Activated CD8-positive, alpha-beta T cell treated with anti-CD3 and anti-CD28 coated beads for 36 hours (primary cell): ENCODE measurements around the gene ERBB4. TPM values are rescaled to one million over a fixed set of nuclear protein-coding genes. Genes with fewer than 3 reads are reported as not detected.

Experiments used
- ATAC-seq: fragments of 200-7000 bp; cut with Tn5 transposase; one replicate; pipeline ENCODE4 v1.10.0; 2021; ENCODE audit warnings: mild to moderate bottlenecking, moderate library complexity
- CTCF ChIA-PET: fragments of 350-600 bp; sonication (Branson Sonifier 250); formaldehyde crosslinking; loops from one replicate; lab custom pipeline; 2021; ENCODE audit warnings: antibody characterized with exemption; lab: Charles Lee
- POLR2A ChIA-PET: fragments of 350-600 bp; sonication (Branson Sonifier 250); formaldehyde crosslinking; loops from one replicate; lab custom pipeline; 2021; ENCODE audit warnings: antibody characterized with exemption; lab: Charles Lee
- DNase-seq: peaks from one replicate; pipeline ENCODE4 v3.0.0-alpha.2; 2020
- H3K27ac Mint-ChIP-seq: one replicate; pipeline ENCODE4 v1.8.0; 2021; ENCODE audit warnings: mild to moderate bottlenecking, mixed read lengths
- H3K27me3 Mint-ChIP-seq: one replicate; pipeline ENCODE4 v1.8.0; 2021; ENCODE audit warnings: mixed read lengths
- H3K36me3 Mint-ChIP-seq: one replicate; pipeline ENCODE4 v1.8.0; 2021; ENCODE audit warnings: low read depth, mixed read lengths
- H3K4me1 Mint-ChIP-seq: one replicate; pipeline ENCODE4 v1.8.0; 2021; ENCODE audit warnings: low read depth, mixed read lengths
- H3K4me3 Mint-ChIP-seq: one replicate; pipeline ENCODE4 v1.8.0; 2021; ENCODE audit warnings: mild to moderate bottlenecking, moderate library complexity, mixed read lengths
- H3K9me3 Mint-ChIP-seq: one replicate; pipeline ENCODE4 v1.8.0; 2021; ENCODE audit warnings: mixed read lengths
- CTCF ChIP-seq: fragments of 200-600 bp; IDR thresholded peaks from one replicate; pipeline ENCODE4 v1.8.0; 2022; ENCODE audit warnings: antibody characterized with exemption, mild to moderate bottlenecking
- intact Hi-C: fragments of 100-400 bp; cut with micrococcal nuclease; formaldehyde crosslinking; loops from one replicate; pipeline ENCODE4 v1.10.0; 2022
- total RNA-seq, 2 experiments: library from RNA; stranded (reverse); gene quantifications; one replicate each; pipeline ENCODE4 v1.2.3, GENCODE V29; 2021

ERBB4 gene
- total RNA-seq, 2 experiments from 2014 or later = not detected

- DNase-seq (no peak), ATAC-seq (no peak)
- CTCF ChIA-PET = interaction anchor here (0.7 kb wide), 1 partner anchor 13 kb away, joined by 3 read pairs; no protein-coding TSS in a partner anchor
- TF ChIP-seq CTCF = no peak
- Mint-ChIP-seq H3K9me3 (no peaks in the 10 kb centered on the region), H3K27ac (no peak overlapping the region), H3K4me3 (peak overlapping the region; percentile 18), H3K4me1 (peaks cover 16% of the 10 kb centered on the region), H3K36me3 (no peaks in the 10 kb centered on the region), H3K27me3 (peaks cover 41% of the 10 kb centered on the region)
- intact Hi-C loops = no loop called here
- POLR2A ChIA-PET = no interaction called here
Observed at GRCh38 chr2:212539072-212539880, 674 bp upstream of the ERBB4 start.

GRCh38 chr2:212537726-212538304 is 787 bp downstream of the ERBB4 start:
- TF ChIP-seq CTCF = no peak
- Mint-ChIP-seq H3K4me1 (peaks cover 16% of the 10 kb centered on the region), H3K4me3 (no peak overlapping the region), H3K27ac (no peak overlapping the region), H3K27me3 (peaks cover 45% of the 10 kb centered on the region), H3K9me3 (no peaks in the 10 kb centered on the region), H3K36me3 (no peaks in the 10 kb centered on the region)
- intact Hi-C loops = no loop called here
- CTCF ChIA-PET = no interaction called here
- DNase-seq (peak; percentile 4), ATAC-seq (no peak)
- POLR2A ChIA-PET = no interaction called here

- Mint-ChIP-seq H3K36me3 (no peaks in the 10 kb centered on the region), H3K4me3 (peak overlapping the region; percentile 29), H3K4me1 (peaks cover 16% of the 10 kb centered on the region), H3K27ac (no peak overlapping the region), H3K27me3 (peaks cover 45% of the 10 kb centered on the region), H3K9me3 (no peaks in the 10 kb centered on the region)
- DNase-seq = no peak
- TF ChIP-seq CTCF = no peak
- intact Hi-C loops = no loop called here
- ATAC-seq = no peak
- POLR2A ChIA-PET = no interaction called here
- CTCF ChIA-PET = no interaction called here
Observed at GRCh38 chr2:212536817-212537725, 1.5 kb downstream of the ERBB4 start.

GRCh38 chr2:212535996-212536816 is 2.4 kb downstream of the ERBB4 start:
- H3K36me3 Mint-ChIP-seq = no peaks in the 10 kb centered on the region
- peaks cover 16% of the 10 kb centered on the region for H3K4me1 Mint-ChIP-seq
- no peak overlapping the region for H3K27ac Mint-ChIP-seq
- POLR2A ChIA-PET = no interaction called here
- H3K27me3 Mint-ChIP-seq = peaks cover 43% of the 10 kb centered on the region
- no peak for DNase-seq
- no peak for ATAC-seq
- CTCF ChIA-PET = no interaction called here
- TF ChIP-seq CTCF = no peak
- H3K9me3 Mint-ChIP-seq = no peaks in the 10 kb centered on the region
- intact Hi-C loops = no loop called here
- no peak overlapping the region for H3K4me3 Mint-ChIP-seq
